PC-9 (cell line): ENCODE results near the gene TTLL5.

Experiments
- CTCF ChIP-seq: fragments of 200-600 bp; sonication (generic); conservative IDR thresholded peaks from 2 replicates; pipeline ENCODE4 v1.6.1; 2017; ENCODE audit warnings: mixed run types, antibody characterized with exemption, mild to moderate bottlenecking, moderate library complexity
- EZH2 ChIP-seq: fragments of 200-600 bp; sonication (generic); IDR thresholded peaks from 2 replicates; pipeline ENCODE4 v1.8.0; 2017; ENCODE audit warnings: antibody characterized with exemption, low read depth

- TF ChIP-seq CTCF (no peak), EZH2 (no peak)
Measured at GRCh38 chr14:75824318-75824717, 163.3 kb downstream of the TTLL5 start.
